ENCODE measurements around the gene C9orf153.

The C9orf153 gene

GRCh38 chr9:86187121-86187520 is 72.3 kb downstream of the C9orf153 start:
- ATAC-seq, result no peak
- no peak for DNase-seq

GRCh38 chr9:86186696-86187095 is 72.8 kb downstream of the C9orf153 start:
- DNase-seq (no peak), ATAC-seq (no peak)

- no peak for DNase-seq
- ATAC-seq, result no peak
Observed at GRCh38 chr9:86185872-86186271, 73.6 kb downstream of the C9orf153 start.

GRCh38 chr9:86184138-86184524 is 75.3 kb downstream of the C9orf153 start:
- DNase-seq, result no peak
- no peak for ATAC-seq

GRCh38 chr9:86183229-86184137 is 76.0 kb downstream of the C9orf153 start:
- ATAC-seq (no peak), DNase-seq (no peak)

- ATAC-seq, result no peak
- DNase-seq, result no peak
Observed at GRCh38 chr9:86181379-86182315, 77.8 kb downstream of the C9orf153 start.

GRCh38 chr9:86178503-86178902 is 81.0 kb downstream of the C9orf153 start:
- ATAC-seq (no peak), DNase-seq (no peak)

GRCh38 chr9:86177995-86178394 is 81.5 kb downstream of the C9orf153 start:
- no peak for ATAC-seq

GRCh38 chr9:86176468-86176867 is 83.0 kb downstream of the C9orf153 start:
- ATAC-seq (no peak), DNase-seq (no peak)

More at GRCh38 chr9:86177995-86178394, 81.5 kb downstream of the C9orf153 start:
- DNase-seq, result no peak

GRCh38 chr9:86175743-86176456 is 83.6 kb downstream of the C9orf153 start:
- DNase-seq (no peak), ATAC-seq (no peak)

GRCh38 chr9:86175223-86175622 is 84.2 kb downstream of the C9orf153 start:
- DNase-seq, result no peak
- ATAC-seq, result no peak

All from stimulated activated naive CD8-positive, alpha-beta T cell treated with anti-CD3 and anti-CD28 coated beads, Interleukin-15, Interleukin-2, amounts not matched to agents 100 U/mL and 50 U/mL, for 24 hours (primary cell).